Measurements from ENCODE around the gene CTAGE4.
"Not testable (repeated sequence)": the region's sequence is repeated elsewhere in the genome, so short reads cannot be mapped to it uniquely, and the experiment has no call there.

Gene CTAGE4

DNA sequence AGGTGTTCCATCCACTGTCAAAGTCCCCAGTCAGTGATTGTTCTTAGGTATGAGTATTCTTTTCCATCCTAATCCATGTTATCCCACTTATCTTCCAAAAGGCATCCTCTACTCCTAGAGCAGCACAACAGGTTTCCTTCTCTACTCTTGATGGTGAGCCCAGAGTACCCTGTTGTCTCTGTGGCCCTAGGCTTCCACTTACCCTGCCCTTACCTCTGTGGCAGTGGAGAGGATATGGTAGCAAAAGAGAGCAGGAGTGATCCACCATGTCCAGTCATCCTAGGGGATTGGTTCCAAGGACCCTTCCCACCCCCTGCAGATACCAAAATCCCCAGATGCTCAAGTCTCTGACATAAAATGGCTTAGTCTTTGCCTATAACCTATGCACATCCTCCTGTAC, 33.9 kb downstream of the CTAGE4 start:
- not testable (repeated sequence) for DNase-seq (ENCODE audit: low read depth in 3 of 3)

DNA sequence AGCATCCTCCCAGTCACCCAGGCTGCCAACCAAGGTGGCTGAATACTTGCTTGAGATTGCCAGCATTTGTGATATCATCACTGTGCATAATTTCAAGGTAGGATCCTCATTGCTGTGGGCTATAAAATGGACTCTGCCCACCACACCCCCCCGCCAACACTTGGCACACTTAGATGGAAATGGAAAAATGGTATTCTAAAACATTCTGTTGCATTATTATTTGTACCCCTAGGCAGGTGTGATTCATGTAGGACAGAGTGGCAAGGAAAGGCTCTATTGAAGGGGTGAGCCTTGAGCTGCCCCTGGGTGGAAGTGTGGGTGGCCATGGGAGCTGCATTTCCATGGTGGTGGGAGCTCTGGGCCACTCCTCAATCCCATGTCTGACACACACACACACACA, 35.3 kb downstream of the CTAGE4 start:
- not testable (repeated sequence) for DNase-seq (ENCODE audit: low read depth in 3 of 3)

DNA sequence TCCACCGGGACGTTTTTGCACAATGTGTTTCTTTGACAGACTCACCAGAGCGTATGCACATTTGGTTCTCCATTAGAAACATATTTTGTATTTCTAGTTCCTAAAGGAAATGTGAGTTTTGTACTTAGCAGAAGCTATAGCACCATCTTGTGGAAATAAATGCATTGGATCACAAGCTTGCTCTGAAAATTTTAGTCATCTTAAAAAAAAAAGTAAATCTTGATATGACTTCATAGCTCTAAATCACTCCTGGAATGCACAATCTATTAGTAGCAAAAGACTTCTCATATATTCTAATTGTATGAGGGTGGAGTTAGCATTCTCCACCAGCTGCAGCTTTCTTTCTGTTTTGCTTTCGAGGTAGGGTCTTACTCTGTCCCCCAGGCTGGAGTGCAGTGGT, 35.9 kb downstream of the CTAGE4 start:
- not testable (repeated sequence) for DNase-seq (ENCODE audit: low read depth in 3 of 3)

DNA sequence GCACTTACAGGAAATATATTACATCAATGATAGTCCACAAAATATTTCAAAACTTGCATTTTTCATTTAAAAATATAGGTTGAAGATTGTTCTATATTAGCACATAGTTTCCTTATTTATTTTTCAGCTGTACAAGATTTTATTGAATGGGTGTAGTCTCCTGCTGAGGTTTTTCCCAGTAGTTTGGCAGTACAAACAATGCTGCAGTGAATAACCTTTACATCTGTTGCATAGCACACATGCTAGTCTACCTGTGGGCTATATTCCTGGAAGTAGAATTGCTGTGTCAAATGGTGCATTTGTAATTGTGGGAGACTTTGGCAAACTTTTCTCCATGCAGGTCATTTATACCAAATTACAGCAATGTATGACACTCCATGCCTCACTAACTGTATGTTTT, 37.3 kb downstream of the CTAGE4 start:
- not testable (repeated sequence) for DNase-seq (ENCODE audit: low read depth in 3 of 3)

DNA sequence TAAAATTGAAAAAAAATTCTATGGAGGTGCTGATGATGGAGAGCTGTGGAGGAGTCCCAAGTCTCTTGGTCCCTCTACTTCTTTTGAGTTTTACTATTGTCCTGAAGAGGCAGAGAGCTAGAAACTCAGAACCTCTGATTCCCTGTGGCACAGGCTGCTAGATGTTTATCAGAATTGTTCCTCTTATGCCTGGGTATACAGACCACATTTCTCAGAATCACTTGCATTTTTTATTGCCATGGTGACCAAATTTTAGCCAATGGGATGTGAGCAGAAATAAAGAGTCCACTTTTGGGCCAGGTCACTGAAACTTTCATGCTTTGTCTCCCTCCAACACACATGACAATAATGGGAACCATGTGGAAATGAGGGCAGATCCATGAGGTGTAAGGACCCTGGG, 40.4 kb downstream of the CTAGE4 start:
- not testable (repeated sequence) for DNase-seq (ENCODE audit: low read depth in 3 of 3)

DNA sequence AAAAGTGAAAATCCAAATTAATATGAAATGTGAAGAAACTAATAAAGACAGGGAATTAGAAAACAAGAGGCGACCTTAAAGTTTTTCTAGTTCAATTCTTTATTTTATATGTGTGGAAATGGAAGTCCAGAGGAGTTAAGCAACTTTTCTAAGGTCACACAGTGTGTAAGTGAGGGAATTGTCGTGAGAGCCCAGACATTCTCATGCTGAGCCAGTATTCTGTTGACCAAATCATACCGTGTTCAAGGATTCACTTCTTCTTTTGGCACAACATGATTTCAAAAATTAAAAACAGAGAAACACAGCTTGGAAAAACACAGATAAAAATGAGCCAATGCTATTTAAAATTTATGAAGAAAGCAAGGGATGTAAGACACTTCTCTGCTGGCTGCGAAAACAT, 43.6 kb downstream of the CTAGE4 start:
- not testable (repeated sequence) for DNase-seq (ENCODE audit: low read depth in 3 of 3)

DNA sequence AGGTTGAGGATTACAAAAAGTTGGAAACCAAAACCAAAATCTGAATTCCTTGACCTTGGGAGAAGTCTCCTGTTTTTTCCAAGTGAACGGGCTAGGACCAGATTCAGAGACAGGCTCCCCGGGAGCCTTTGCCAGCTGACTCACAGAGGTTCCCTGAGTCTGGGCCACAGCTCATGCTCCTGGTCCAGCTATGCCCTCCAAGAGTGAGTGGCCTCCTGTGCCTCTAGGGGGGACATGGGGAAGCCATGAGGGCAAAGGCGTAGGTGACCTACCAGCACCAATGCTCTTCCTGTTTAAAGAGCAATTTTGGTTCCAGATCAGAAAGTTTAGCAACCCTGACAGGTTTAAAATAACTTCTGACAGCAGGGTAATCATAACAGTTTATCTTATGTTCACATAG, 45.5 kb downstream of the CTAGE4 start:
- DNase-seq (ENCODE audit: low read depth in 3 of 3) = not testable (repeated sequence)

DNA sequence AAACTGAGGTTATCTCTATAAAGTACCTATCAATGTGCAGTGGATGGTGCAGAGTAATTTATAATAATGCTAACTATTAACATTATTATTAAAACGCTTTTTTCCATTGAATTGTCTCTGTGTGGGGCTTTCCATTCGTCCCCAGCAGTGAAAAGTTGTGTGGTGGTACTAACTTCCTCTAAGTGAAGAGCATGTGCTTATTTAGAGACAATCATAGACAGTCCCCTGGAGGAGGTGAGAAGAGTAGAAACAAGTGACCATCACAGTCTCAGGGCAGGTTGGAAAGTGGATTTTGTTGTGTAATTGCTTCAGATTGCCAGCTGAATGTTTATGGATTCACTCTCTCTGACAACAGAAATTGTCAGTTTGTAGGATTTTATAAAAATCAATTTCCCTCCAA, 47.8 kb downstream of the CTAGE4 start:
- DNase-seq (ENCODE audit: low read depth in 3 of 3) = not testable (repeated sequence)

DNA sequence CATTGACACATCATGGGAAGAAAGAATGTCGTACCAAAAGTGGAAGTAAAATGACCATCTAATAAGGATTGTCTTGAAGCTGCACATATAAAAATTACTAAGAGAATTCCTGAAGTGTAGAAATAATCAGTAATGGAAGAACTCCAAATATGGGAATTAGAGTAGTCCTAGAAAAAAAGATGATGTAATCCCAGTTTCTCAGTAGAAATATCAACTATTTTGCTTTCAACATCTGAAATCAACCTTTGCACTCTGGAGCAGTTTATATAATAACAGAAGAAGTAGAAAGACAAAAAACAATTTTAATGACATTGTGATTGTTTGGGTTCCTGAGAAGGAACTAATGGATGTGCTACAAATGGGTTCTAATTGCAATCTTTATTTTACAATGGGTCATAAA, 49.8 kb downstream of the CTAGE4 start:
- DNase-seq (ENCODE audit: low read depth in 3 of 3) = not testable (repeated sequence)

Measured in stimulated activated CD4-positive, alpha-beta T cell treated with anti-CD3 and anti-CD28 coated beads, TNF-alpha, amount 100 ng/mL, for 4 hours (primary cell).